NCI-H1048 (cell line): Measurements from ENCODE around the gene LMOD3.

ENCODE experiments used
- DNase-seq: peaks from one replicate; lab custom pipeline; 2025; lab: John Stamatoyannopoulos, UW

Gene LMOD3

GRCh38 chr3:69091389-69092029, 30.9 kb downstream of the LMOD3 start:
- no peak for DNase-seq

- no peak for DNase-seq
These were observed 32.4 kb downstream of the LMOD3 start for GRCh38 chr3:69090021-69090420.

- DNase-seq: no peak
These were observed 34.3 kb downstream of the LMOD3 start for GRCh38 chr3:69088063-69088462.

- DNase-seq: no peak
These were observed 35.2 kb downstream of the LMOD3 start for GRCh38 chr3:69087030-69087791.

- DNase-seq: no peak
These were observed 36.3 kb downstream of the LMOD3 start for GRCh38 chr3:69085833-69086722.

GRCh38 chr3:69085168-69085832, 37.1 kb downstream of the LMOD3 start:
- no peak for DNase-seq

- peak; percentile 83 for DNase-seq
These were observed 37.8 kb downstream of the LMOD3 start, which contains the start of gene ARL6IP5 for GRCh38 chr3:69084326-69085167. TSS of gene ARL6IP5 (plus strand) at chr3:69084937. CDS start at chr3:69085048, 111 bp downstream.

GRCh38 chr3:69082805-69083204, 39.6 kb downstream of the LMOD3 start:
- DNase-seq: no peak

GRCh38 chr3:69082361-69082760, 40.0 kb downstream of the LMOD3 start:
- DNase-seq: no peak

- no peak for DNase-seq
These were observed 40.7 kb downstream of the LMOD3 start for GRCh38 chr3:69081583-69082262.

GRCh38 chr3:69080233-69080920, 42.0 kb downstream of the LMOD3 start, which contains the start of gene UBA3:
TSS of gene UBA3 (minus strand) at chr3:69080365. CDS start at chr3:69080353, 12 bp downstream.
- DNase-seq: peak; percentile 26

GRCh38 chr3:69079269-69080159, 42.9 kb downstream of the LMOD3 start:
- DNase-seq: no peak

GRCh38 chr3:69072928-69073327, 49.5 kb downstream of the LMOD3 start:
- DNase-seq: no peak

GRCh38 chr3:69066121-69066520, 56.3 kb downstream of the LMOD3 start:
- no peak for DNase-seq

GRCh38 chr3:69065318-69065964, 57.0 kb downstream of the LMOD3 start:
- no peak for DNase-seq

- no peak for DNase-seq
These were observed 58.8 kb downstream of the LMOD3 start for GRCh38 chr3:69063636-69064035.

- no peak for DNase-seq
These were observed 62.7 kb downstream of the LMOD3 start for GRCh38 chr3:69059688-69060087.

GRCh38 chr3:69058947-69059224, 63.5 kb downstream of the LMOD3 start:
- DNase-seq: no peak
